Glutamatergic neuron (in vitro differentiated cells): ENCODE measurements around the gene CAMLG. TPM values are rescaled to one million over a fixed set of nuclear protein-coding genes. Genes with fewer than 3 reads are reported as not detected.

Experiments used
- DNase-seq: peaks from one replicate; pipeline ENCODE4 v3.0.0; 2022
- H3K27ac Mint-ChIP-seq: one replicate; pipeline ENCODE4 v1.8.0; 2020; ENCODE audit warnings: mild to moderate bottlenecking, mixed read lengths, inconsistent platforms; ENCODE audit not compliant: unreplicated experiment
- H3K27me3 Mint-ChIP-seq: one replicate; pipeline ENCODE4 v1.8.0; 2020; ENCODE audit warnings: mild to moderate bottlenecking, moderate library complexity, mixed read lengths, inconsistent platforms; ENCODE audit not compliant: unreplicated experiment
- H3K36me3 Mint-ChIP-seq: one replicate; pipeline ENCODE4 v1.8.0; 2020; ENCODE audit warnings: mild to moderate bottlenecking, mixed read lengths, inconsistent platforms; ENCODE audit not compliant: unreplicated experiment
- H3K4me1 Mint-ChIP-seq: one replicate; pipeline ENCODE4 v1.8.0; 2020; ENCODE audit warnings: mild to moderate bottlenecking, low read depth, mixed read lengths, inconsistent platforms; ENCODE audit not compliant: unreplicated experiment
- H3K4me3 Mint-ChIP-seq: one replicate; pipeline ENCODE4 v1.8.0; 2020; ENCODE audit warnings: mild to moderate bottlenecking, mixed read lengths, inconsistent platforms; ENCODE audit not compliant: unreplicated experiment
- H3K9me3 Mint-ChIP-seq: one replicate; pipeline ENCODE4 v1.8.0; 2020; ENCODE audit warnings: mild to moderate bottlenecking, moderate library complexity, mixed read lengths, inconsistent platforms; ENCODE audit not compliant: unreplicated experiment
- CTCF ChIP-seq: fragments of 200-600 bp; sonication (generic); IDR thresholded peaks from one replicate; pipeline ENCODE4 v1.5.0; 2021; ENCODE audit not compliant: partially characterized antibody, unreplicated experiment
- total RNA-seq: library from RNA; stranded (reverse); fragmentation: NEBNext Ultra II Directional; extraction: Animal tissue kit (Norgen Biotek cat#: 25700); gene quantifications from one replicate; pipeline ENCODE4 v1.2.1, GENCODE V29; 2021; ENCODE audit not compliant: unreplicated experiment

The CAMLG gene
- total RNA-seq, 1 donor from 2014 or later, result 41.4 TPM

GRCh38 chr5:134792286-134792685 is 53.9 kb downstream of the CAMLG start:
- Mint-ChIP-seq H3K27me3 (no peaks in the 10 kb centered on the region), H3K4me1 (no peaks in the 10 kb centered on the region), H3K27ac (no peak overlapping the region), H3K4me3 (no peak overlapping the region), H3K36me3 (no peaks in the 10 kb centered on the region), H3K9me3 (no peaks in the 10 kb centered on the region)
- TF ChIP-seq CTCF, result no peak
- no peak for DNase-seq

GRCh38 chr5:134793111-134793510 is 54.8 kb downstream of the CAMLG start:
- H3K4me3 Mint-ChIP-seq, result no peak overlapping the region
- TF ChIP-seq CTCF, result no peak
- no peaks in the 10 kb centered on the region for H3K36me3 Mint-ChIP-seq
- H3K27ac Mint-ChIP-seq, result no peak overlapping the region
- H3K27me3 Mint-ChIP-seq, result no peaks in the 10 kb centered on the region
- no peaks in the 10 kb centered on the region for H3K9me3 Mint-ChIP-seq
- no peaks in the 10 kb centered on the region for H3K4me1 Mint-ChIP-seq
- DNase-seq, result no peak

GRCh38 chr5:134794082-134794481 is 55.7 kb downstream of the CAMLG start:
- no peak for TF ChIP-seq CTCF
- no peaks in the 10 kb centered on the region for H3K9me3 Mint-ChIP-seq
- no peaks in the 10 kb centered on the region for H3K36me3 Mint-ChIP-seq
- DNase-seq, result no peak
- H3K27ac Mint-ChIP-seq, result no peak overlapping the region
- H3K4me3 Mint-ChIP-seq, result no peak overlapping the region
- H3K27me3 Mint-ChIP-seq, result no peaks in the 10 kb centered on the region
- H3K4me1 Mint-ChIP-seq, result no peaks in the 10 kb centered on the region

GRCh38 chr5:134794819-134795218 is 56.5 kb downstream of the CAMLG start:
- H3K4me1 Mint-ChIP-seq, result no peaks in the 10 kb centered on the region
- H3K36me3 Mint-ChIP-seq, result no peaks in the 10 kb centered on the region
- no peaks in the 10 kb centered on the region for H3K9me3 Mint-ChIP-seq
- H3K4me3 Mint-ChIP-seq, result no peak overlapping the region
- H3K27me3 Mint-ChIP-seq, result no peaks in the 10 kb centered on the region
- TF ChIP-seq CTCF, result no peak
- no peak for DNase-seq
- no peak overlapping the region for H3K27ac Mint-ChIP-seq

GRCh38 chr5:134798468-134798867 is 60.1 kb downstream of the CAMLG start:
- Mint-ChIP-seq H3K36me3 (no peaks in the 10 kb centered on the region), H3K27me3 (no peaks in the 10 kb centered on the region), H3K4me1 (no peaks in the 10 kb centered on the region), H3K9me3 (no peaks in the 10 kb centered on the region), H3K27ac (no peak overlapping the region), H3K4me3 (no peak overlapping the region)
- no peak for DNase-seq
- TF ChIP-seq CTCF, result no peak

Other genes with a start within 250 kb of the CAMLG start
- gene JADE2, start 212.9 kb upstream of the CAMLG start, total RNA-seq, result 2.1 TPM
- gene SAR1B, start 105.7 kb upstream of the CAMLG start, total RNA-seq, result 34.9 TPM
- 23.8 TPM for gene SEC24A, start 89.8 kb upstream of the CAMLG start, total RNA-seq
- 53.3 TPM for gene DDX46, start 20.2 kb downstream of the CAMLG start, total RNA-seq
- 43.2 TPM for gene C5orf24, start 107.4 kb downstream of the CAMLG start, total RNA-seq
- gene TXNDC15, start 135.8 kb downstream of the CAMLG start, total RNA-seq, result 57.5 TPM
- 9.9 TPM for gene PCBD2, start 166.6 kb downstream of the CAMLG start, total RNA-seq
- gene CATSPER3, start 229.4 kb downstream of the CAMLG start, total RNA-seq, result 0.54 TPM